ENCODE measurements around the gene ARHGAP10. TPM values are rescaled to one million over a fixed set of nuclear protein-coding genes. Genes with fewer than 3 reads are reported as not detected.
A peak's percentile ranks its signal among the peaks of the same experiment; 100 is the strongest.

ARHGAP10 gene
- total RNA-seq, 1 donor from 2014 or later = 8.3 TPM

DNA sequence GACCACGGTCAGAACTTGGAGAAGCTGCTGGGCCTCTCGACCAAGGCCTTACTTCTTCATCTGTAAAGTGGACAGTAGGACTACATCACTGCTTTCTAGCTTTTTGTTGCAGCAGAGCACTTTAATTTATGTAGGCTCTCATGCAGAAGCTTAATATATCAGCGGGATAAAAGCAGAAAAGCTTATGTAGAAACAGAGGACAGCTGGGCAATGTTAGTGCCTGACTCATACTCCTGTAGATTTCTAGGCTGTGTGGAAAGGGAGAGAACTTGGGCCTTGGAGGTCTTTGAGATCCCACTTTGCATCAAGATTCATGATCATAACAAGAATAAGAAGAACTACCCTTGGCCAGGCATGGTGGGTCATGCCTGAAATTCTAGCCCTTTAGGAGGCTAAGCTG lies 91.2 kb downstream of the ARHGAP10 start:
- DNase-seq = no peak
- H3K9me3 Mint-ChIP-seq = no peaks in the 10 kb centered on the region
- peaks cover 3% of the 10 kb centered on the region for H3K36me3 Mint-ChIP-seq (ENCODE audit: low read depth)
- H3K4me1 Mint-ChIP-seq = peaks cover 2% of the 10 kb centered on the region
- H3K4me3 Mint-ChIP-seq = no peak overlapping the region
- H3K27me3 Mint-ChIP-seq = no peaks in the 10 kb centered on the region
- intact Hi-C loops (cut with micrococcal nuclease) = no loop called here
- H3K27ac Mint-ChIP-seq = no peak overlapping the region

DNA sequence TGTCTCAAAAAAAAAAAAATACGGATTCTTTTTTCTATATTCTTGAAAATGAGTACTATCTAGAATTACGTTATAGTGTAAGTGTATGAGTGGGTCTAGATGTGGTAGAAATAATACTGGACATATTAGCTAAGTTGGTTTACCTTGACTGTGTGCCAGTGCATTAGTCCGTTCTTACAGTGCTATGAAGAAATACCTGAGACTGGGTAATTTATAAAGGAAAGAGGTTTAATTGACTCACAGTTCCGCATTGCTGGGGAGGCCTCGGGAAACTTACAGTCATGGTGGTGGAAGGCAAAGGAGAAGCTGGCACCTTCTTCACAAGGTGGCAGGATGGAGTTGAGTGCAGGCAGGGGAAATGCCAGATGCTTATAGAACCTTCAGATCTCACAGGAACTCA lies 92.4 kb downstream of the ARHGAP10 start:
- DNase-seq = no peak
- intact Hi-C loops (cut with micrococcal nuclease) = no loop called here
- H3K27ac Mint-ChIP-seq = no peak overlapping the region

DNA sequence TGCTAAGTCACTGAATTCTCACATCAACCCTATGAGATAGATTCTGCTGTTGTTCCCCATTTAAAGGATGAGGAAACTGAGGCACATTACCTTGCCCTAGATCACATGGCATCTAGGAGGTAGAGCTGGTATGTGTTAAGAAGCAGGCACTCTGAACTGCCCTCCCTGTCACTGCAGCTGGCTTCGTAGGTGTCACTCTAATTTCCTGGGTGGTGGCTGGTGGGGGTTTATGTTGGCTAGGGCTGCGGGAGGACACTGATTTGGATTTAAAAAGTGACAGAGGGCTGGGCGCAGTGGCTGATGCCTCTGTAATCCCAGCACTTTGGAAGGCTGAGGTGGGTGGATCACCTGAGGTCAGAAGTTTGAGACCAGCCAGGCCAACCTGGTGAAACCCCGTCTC lies 93.0 kb downstream of the ARHGAP10 start:
- no peaks in the 10 kb centered on the region for H3K27me3 Mint-ChIP-seq
- no peaks in the 10 kb centered on the region for H3K9me3 Mint-ChIP-seq
- H3K36me3 Mint-ChIP-seq (ENCODE audit: low read depth) = peaks cover 3% of the 10 kb centered on the region
- no peak for DNase-seq
- intact Hi-C loops (cut with micrococcal nuclease) = no loop called here
- H3K4me1 Mint-ChIP-seq = peaks cover 2% of the 10 kb centered on the region
- H3K4me3 Mint-ChIP-seq = no peak overlapping the region
- no peak overlapping the region for H3K27ac Mint-ChIP-seq

More for the DNA sequence above, 92.4 kb downstream of the ARHGAP10 start:
- no peak overlapping the region for H3K4me3 Mint-ChIP-seq
- peaks cover 3% of the 10 kb centered on the region for H3K36me3 Mint-ChIP-seq (ENCODE audit: low read depth)
- no peaks in the 10 kb centered on the region for H3K27me3 Mint-ChIP-seq
- peaks cover 2% of the 10 kb centered on the region for H3K4me1 Mint-ChIP-seq
- no peaks in the 10 kb centered on the region for H3K9me3 Mint-ChIP-seq

DNA sequence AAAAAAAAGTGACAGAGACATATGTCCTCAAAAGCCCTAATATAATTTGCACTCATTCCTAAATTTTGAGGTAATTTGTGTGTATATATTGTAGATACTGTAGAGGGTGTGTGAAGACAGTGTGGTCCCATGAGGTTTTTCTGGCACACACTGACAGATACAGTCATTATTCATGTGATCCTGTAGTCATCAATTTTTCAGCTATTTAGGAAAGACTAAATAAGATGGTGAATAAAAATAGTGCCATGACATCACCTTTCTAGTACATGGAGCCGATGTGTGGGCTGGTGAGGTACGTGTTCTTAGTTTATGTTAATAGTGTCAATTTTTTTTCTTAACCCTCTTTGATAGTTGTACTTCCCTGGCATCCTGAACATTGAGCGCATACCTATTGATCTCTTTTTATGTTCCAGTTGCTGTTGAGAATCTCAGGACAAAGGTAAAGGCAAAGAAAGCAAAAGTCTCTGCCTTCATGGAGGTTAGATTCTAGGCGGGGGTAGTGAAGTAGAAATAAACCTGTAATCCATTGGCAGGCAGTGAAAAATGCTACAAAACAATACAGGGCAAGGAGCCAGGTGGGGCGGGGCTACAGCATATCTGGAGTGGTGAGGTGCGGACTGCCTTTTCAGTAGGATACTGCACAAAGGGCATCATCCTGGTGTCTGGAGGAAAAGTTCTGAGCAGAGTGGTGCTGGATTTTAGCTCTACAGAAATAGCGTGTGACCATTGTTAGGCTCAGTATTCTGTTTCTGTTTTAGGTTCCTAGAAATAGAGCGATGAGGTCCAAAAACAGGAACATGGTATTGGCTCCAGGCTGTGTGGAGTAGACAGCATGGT lies 93.8 kb downstream of the ARHGAP10 start:
- Mint-ChIP-seq H3K36me3 (ENCODE audit: low read depth) (peaks cover 3% of the 10 kb centered on the region), H3K27me3 (no peaks in the 10 kb centered on the region), H3K4me1 (peaks cover 2% of the 10 kb centered on the region), H3K4me3 (no peak overlapping the region), H3K9me3 (no peaks in the 10 kb centered on the region), H3K27ac (no peak overlapping the region)
- intact Hi-C loops (cut with micrococcal nuclease) = no loop called here
- DNase-seq = no peak

DNA sequence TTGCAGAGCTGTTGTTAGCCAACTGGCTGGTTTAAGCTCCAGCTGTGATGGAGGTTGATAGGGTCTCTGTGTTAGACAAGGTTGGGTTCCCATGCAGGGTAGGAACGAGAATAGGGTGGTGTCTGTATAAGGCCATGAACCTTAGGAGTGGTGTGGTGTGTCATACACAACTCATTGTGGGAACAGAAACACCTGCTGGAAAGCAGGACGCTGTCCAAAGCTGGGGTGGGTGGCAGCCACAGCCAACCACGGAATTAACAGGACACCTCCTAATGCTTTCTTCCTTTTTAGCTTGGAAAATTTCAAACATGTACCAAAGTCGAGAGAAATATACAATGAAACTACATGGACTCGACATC lies 94.4 kb downstream of the ARHGAP10 start:
- Mint-ChIP-seq H3K27ac (no peak overlapping the region), H3K4me1 (peaks cover 2% of the 10 kb centered on the region), H3K4me3 (no peak overlapping the region), H3K36me3 (ENCODE audit: low read depth) (peaks cover 3% of the 10 kb centered on the region), H3K9me3 (no peaks in the 10 kb centered on the region), H3K27me3 (no peaks in the 10 kb centered on the region)
- no peak for DNase-seq
- intact Hi-C loops (cut with micrococcal nuclease) = no loop called here

DNA sequence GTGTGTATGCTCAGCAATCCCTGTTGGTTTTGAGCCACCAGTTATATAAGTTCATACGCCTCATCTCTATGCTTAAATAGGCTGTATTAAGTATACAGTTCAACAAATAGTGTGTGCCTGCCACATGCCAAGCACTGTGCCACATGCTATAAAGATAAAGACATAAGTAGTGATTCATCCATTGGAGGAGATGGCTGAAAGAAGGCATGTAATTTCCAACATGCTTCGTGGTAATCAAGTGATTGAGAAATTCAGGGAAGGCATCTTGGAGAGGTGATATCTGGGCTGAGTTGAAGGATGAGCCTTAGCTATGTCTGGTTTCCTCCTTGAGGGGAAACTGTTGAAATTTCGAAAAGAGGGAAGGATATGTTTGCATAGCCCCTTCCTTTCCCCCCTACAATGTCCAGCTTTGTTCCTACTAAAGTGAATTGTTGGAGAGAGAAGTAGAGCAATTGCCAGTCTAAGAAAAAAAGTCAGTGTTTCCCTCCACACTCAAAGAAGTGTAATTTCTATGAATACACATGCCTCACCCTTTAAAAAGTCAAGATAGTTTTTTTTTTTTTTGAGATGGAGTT lies 96.5 kb downstream of the ARHGAP10 start:
- no peaks in the 10 kb centered on the region for H3K9me3 Mint-ChIP-seq
- no peak overlapping the region for H3K27ac Mint-ChIP-seq
- peaks cover 4% of the 10 kb centered on the region for H3K4me1 Mint-ChIP-seq
- intact Hi-C loops (cut with micrococcal nuclease) = no loop called here
- H3K4me3 Mint-ChIP-seq = no peak overlapping the region
- H3K36me3 Mint-ChIP-seq (ENCODE audit: low read depth) = peaks cover 6% of the 10 kb centered on the region
- no peaks in the 10 kb centered on the region for H3K27me3 Mint-ChIP-seq
- DNase-seq = no peak

DNA sequence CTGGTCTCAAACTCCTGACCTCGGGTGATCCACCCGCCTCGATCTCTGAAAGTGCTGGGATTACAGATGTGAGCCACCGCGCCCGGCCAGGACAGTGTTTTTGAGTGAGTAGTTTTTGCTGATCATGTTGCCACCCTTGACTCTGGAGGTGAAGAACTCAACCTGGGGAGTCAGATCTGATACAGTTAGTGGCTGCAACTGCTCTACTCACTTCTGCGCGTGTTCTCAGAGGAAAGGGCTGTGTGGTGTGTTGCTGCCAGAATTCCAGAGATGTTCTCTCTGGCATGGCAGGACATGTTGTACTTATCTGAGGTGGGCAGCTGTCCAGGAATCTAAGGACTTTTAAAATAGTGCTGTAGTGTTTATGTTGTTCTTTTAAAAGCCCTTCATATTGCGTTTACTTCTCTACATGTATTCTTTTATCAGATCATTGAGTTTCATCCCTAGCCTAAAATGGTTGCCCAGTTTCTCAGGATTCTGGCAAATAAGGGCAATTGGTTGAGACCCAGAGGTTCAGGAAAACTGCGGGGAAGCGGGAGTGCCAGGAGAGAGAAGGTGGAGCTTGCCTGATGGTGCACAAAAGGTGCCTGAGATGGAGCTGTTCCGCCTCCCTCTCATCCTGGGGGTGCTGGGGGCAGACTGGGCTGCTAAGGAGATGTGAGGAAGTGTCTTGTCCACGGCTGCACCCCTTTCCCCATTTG lies 97.7 kb downstream of the ARHGAP10 start:
- peaks cover 7% of the 10 kb centered on the region for H3K4me1 Mint-ChIP-seq
- no peak overlapping the region for H3K27ac Mint-ChIP-seq
- intact Hi-C loops (cut with micrococcal nuclease) = no loop called here
- H3K36me3 Mint-ChIP-seq (ENCODE audit: low read depth) = peaks cover 4% of the 10 kb centered on the region
- no peaks in the 10 kb centered on the region for H3K9me3 Mint-ChIP-seq
- no peak overlapping the region for H3K4me3 Mint-ChIP-seq
- H3K27me3 Mint-ChIP-seq = no peaks in the 10 kb centered on the region
- no peak for DNase-seq

DNA sequence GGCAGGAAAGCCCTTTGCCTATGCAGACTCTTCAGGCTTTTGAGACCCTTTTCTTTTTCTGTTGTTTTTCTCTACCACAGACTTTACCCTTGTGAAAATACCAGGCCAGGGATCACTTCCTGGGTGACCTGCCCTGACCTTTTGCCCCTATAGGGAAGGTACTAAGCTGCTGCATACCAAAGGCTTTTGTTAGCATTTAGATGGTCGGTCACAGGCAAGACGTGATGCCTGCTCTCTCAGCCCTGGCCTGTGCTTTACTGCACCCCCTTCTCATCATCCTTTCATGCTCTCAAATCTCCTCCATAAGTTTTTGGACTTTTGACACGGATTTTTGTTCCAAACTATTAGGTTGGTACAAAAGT lies 98.2 kb downstream of the ARHGAP10 start:
- Mint-ChIP-seq H3K4me3 (no peak overlapping the region), H3K27ac (no peak overlapping the region), H3K9me3 (no peaks in the 10 kb centered on the region), H3K36me3 (ENCODE audit: low read depth) (peaks cover 4% of the 10 kb centered on the region), H3K27me3 (no peaks in the 10 kb centered on the region), H3K4me1 (peaks cover 8% of the 10 kb centered on the region)
- intact Hi-C loops (cut with micrococcal nuclease) = no loop called here
- DNase-seq = no peak

DNA sequence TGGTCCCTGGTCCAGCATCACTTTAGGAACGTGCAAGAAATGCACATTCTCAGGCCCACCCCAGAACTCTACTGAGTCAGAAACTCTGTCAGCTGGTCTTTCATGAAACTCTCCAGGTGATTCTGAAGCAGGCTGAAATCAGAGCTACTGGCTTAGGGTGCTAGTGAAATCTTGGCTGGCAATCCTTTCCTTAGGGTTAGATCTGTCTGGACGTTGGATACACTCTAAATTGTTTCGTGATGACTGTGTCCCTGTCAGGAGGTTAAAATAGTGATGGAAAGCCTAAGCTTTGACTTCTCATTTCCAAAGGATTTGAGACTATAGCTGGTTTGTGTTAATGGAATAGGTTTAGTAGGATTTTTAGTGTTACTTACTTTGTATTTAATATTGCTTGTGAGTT lies 99.1 kb downstream of the ARHGAP10 start:
- no peak for DNase-seq
- no peak overlapping the region for H3K27ac Mint-ChIP-seq
- H3K4me1 Mint-ChIP-seq = peaks cover 6% of the 10 kb centered on the region
- intact Hi-C loops (cut with micrococcal nuclease) = no loop called here
- H3K9me3 Mint-ChIP-seq = no peaks in the 10 kb centered on the region
- H3K36me3 Mint-ChIP-seq (ENCODE audit: low read depth) = peaks cover 4% of the 10 kb centered on the region
- H3K4me3 Mint-ChIP-seq = no peak overlapping the region
- H3K27me3 Mint-ChIP-seq = no peaks in the 10 kb centered on the region

DNA sequence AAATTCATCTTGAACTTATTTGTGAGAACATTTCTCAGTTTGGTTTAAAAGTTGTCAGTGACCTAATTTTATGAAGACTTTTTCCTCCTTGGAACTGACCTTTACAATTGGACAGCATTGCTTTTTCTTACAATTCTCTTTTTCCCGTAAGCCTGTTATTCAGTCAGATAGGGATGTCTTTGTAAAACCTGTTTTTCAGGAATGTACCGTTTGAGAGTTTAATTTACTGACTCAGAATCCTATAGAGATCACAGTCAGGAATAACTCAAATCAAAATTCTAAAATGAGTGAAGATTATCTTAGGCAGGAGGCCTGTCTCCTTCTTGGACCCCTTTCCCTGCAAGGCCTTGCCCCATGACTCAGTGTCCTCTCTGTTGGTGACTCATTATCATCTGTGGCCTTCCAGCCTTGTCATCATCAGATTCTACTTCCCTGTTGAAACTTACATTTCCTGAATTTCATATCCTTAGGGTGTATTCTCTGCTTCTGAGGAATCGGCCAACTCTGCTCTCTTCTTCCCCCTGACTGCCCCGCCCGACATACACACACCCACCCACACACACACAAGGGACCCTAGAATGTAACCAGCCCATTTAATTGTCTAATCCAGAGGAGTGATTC lies 99.8 kb downstream of the ARHGAP10 start:
- Mint-ChIP-seq H3K9me3 (no peaks in the 10 kb centered on the region), H3K4me3 (no peak overlapping the region), H3K36me3 (ENCODE audit: low read depth) (peaks cover 4% of the 10 kb centered on the region), H3K27ac (peak overlapping the region; percentile 34), H3K27me3 (no peaks in the 10 kb centered on the region), H3K4me1 (peaks cover 8% of the 10 kb centered on the region)
- intact Hi-C loops (cut with micrococcal nuclease) = no loop called here
- DNase-seq = no peak

DNA sequence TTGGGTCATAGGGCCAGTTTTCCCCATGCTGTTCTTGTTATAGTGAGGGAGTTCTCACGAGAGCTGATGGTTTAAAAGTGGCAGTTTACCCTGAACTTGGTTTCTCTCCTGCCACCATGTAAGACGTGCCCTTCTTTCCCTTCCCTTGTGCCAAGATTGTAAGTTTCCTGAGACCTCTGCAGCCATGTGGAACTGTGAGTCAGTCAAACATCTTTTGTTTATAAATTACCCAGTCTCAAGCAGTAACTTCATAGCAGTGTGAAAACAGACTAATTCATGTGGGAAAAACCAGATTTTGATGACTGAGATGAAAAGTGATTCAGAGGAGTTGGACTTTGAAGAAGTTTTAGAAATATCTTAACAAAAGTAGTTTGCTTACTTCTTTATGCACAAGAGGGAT lies 101.4 kb downstream of the ARHGAP10 start:
- H3K9me3 Mint-ChIP-seq = no peaks in the 10 kb centered on the region
- H3K4me1 Mint-ChIP-seq = peaks cover 11% of the 10 kb centered on the region
- peaks cover 2% of the 10 kb centered on the region for H3K27me3 Mint-ChIP-seq
- intact Hi-C loops (cut with micrococcal nuclease) = no loop called here
- DNase-seq = no peak
- H3K27ac Mint-ChIP-seq = no peak overlapping the region
- H3K4me3 Mint-ChIP-seq = no peak overlapping the region
- H3K36me3 Mint-ChIP-seq (ENCODE audit: low read depth) = peaks cover 4% of the 10 kb centered on the region

DNA sequence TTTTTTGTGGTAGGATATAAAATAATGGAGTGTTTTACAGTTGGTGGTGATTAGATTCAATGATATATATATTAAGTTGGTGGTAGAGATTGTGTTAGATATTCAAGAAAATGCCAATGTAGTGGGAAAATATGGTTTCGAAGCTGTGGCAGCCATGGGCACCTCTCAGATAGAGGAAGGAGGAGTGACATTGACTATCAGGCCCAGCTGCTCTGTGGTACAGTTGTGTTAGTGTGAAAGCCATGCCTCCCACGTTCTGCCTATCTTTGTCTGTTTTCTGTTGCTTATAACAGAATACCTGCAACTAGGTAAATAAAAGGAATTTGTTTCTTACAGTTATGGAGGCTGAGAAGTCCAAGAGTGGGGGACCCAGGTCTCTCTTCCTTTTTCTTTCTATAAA lies 101.9 kb downstream of the ARHGAP10 start:
- Mint-ChIP-seq H3K4me1 (peaks cover 11% of the 10 kb centered on the region), H3K27me3 (peaks cover 4% of the 10 kb centered on the region), H3K36me3 (ENCODE audit: low read depth) (peaks cover 4% of the 10 kb centered on the region), H3K4me3 (no peak overlapping the region), H3K9me3 (no peaks in the 10 kb centered on the region), H3K27ac (no peak overlapping the region)
- intact Hi-C loops (cut with micrococcal nuclease) = no loop called here
- no peak for DNase-seq

DNA sequence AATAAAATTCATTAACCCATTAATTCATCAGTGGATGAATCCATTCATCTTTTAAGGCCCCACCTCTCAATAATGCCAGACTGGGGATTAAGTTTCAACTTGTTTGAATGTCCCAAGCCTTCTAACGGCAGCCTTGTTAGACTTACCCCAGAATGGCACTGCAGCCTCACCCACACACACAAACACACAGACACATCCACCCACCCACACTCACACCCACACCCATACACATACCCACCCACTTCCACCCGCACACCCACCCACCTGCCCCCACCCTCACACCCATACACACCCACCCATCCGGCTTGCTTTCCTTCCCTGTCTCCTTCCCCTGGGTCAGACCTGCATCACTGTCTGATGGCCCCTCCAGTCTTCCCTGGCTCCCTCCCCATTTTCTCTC lies 102.6 kb downstream of the ARHGAP10 start:
- Mint-ChIP-seq H3K27me3 (peaks cover 7% of the 10 kb centered on the region), H3K9me3 (no peaks in the 10 kb centered on the region), H3K4me3 (no peak overlapping the region), H3K36me3 (ENCODE audit: low read depth) (peaks cover 4% of the 10 kb centered on the region), H3K4me1 (peaks cover 11% of the 10 kb centered on the region), H3K27ac (no peak overlapping the region)
- no peak for DNase-seq
- intact Hi-C loops (cut with micrococcal nuclease) = no loop called here

DNA sequence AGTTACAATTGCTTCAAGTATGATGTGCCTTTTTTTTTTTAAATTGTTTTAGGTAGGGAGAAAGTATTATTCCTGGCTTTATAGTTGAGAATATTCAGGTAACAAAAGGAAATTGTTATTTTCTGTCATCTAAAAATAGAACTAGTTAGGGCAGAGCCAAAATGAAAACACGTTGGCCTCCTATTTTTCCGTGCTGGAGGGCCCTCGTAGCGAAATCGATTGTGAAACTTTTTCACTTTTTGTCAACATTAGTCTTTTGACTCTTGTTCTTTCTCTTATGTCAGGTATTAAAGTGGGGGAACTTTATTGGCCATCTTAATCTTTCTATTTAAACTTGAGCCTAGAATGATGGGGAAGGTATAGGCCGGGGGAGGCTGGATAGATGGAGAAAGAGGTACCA lies 104.9 kb downstream of the ARHGAP10 start:
- Mint-ChIP-seq H3K27me3 (peaks cover 13% of the 10 kb centered on the region), H3K36me3 (ENCODE audit: low read depth) (peaks cover 3% of the 10 kb centered on the region), H3K4me1 (peaks cover 11% of the 10 kb centered on the region), H3K4me3 (no peak overlapping the region), H3K27ac (no peak overlapping the region), H3K9me3 (no peaks in the 10 kb centered on the region)
- intact Hi-C loops (cut with micrococcal nuclease) = no loop called here
- DNase-seq = no peak
